SIG-M5 treated with dmso at 0.1 percent for 504 hours (cell line): Measurements from ENCODE around the gene OR9G1.
"Not testable (repeated sequence)": the region's sequence is repeated elsewhere in the genome, so short reads cannot be mapped to it uniquely, and the experiment has no call there.

Experiments
- DNase-seq: peaks from one replicate; lab custom pipeline; 2025; ENCODE audit not compliant: unreplicated experiment; lab: John Stamatoyannopoulos, UW

The OR9G1 gene

GRCh38 chr11:56698795-56699194 lies at the start of gene OR9G1:
Gene OR9G1, plus strand, starts transcription at chr11:56699095. Its CDS starts 1,293 bp downstream, at chr11:56700388.
- DNase-seq: no peak

- no peak for DNase-seq
Measured at GRCh38 chr11:56659755-56660154, 39.1 kb upstream of the OR9G1 start.

GRCh38 chr11:56663386-56663785 lies 35.5 kb upstream of the OR9G1 start, which contains the start of gene OR5AR1:
Gene OR5AR1, plus strand, starts transcription at chr11:56663686. Its CDS starts 0 bp downstream, at chr11:56663686.
- no peak for DNase-seq

GRCh38 chr11:56670984-56671383 lies 27.9 kb upstream of the OR9G1 start:
- no peak for DNase-seq

GRCh38 chr11:56688554-56689100 lies 10.3 kb upstream of the OR9G1 start:
- DNase-seq: no peak

- not testable (repeated sequence) for DNase-seq
Measured at GRCh38 chr11:56691179-56691578, 7.7 kb upstream of the OR9G1 start.

- DNase-seq: no peak
Measured at GRCh38 chr11:56693428-56693827, 5.5 kb upstream of the OR9G1 start.

GRCh38 chr11:56700242-56700913 lies 1.5 kb downstream of the OR9G1 start:
- no peak for DNase-seq

GRCh38 chr11:56700914-56701485 lies 2.1 kb downstream of the OR9G1 start:
- no peak for DNase-seq

- no peak for DNase-seq
Measured at GRCh38 chr11:56705784-56706396, 7.0 kb downstream of the OR9G1 start.

GRCh38 chr11:56706486-56706885 lies 7.6 kb downstream of the OR9G1 start:
- no peak for DNase-seq

- DNase-seq: no peak
Measured at GRCh38 chr11:56714206-56714605, 15.3 kb downstream of the OR9G1 start.

GRCh38 chr11:56716379-56716854 lies 17.5 kb downstream of the OR9G1 start:
- DNase-seq: no peak

- DNase-seq: no peak
Measured at GRCh38 chr11:56720513-56720912, 21.6 kb downstream of the OR9G1 start.

- DNase-seq: no peak
Measured at GRCh38 chr11:56740107-56740506, 41.2 kb downstream of the OR9G1 start.

GRCh38 chr11:56740886-56741285 lies 42.0 kb downstream of the OR9G1 start:
- DNase-seq: no peak

GRCh38 chr11:56748597-56748996 lies 49.7 kb downstream of the OR9G1 start, which contains the start of gene OR9G4:
Gene OR9G4, minus strand, starts transcription at chr11:56748697. Its CDS starts 4,931 bp downstream, at chr11:56743766.
- DNase-seq: no peak

GRCh38 chr11:56750190-56750589 lies 51.3 kb downstream of the OR9G1 start:
- no peak for DNase-seq

GRCh38 chr11:56751480-56751879 lies 52.6 kb downstream of the OR9G1 start:
- DNase-seq: no peak
